GM18498 (cell line): ENCODE data around the gene ARMC6.
"Not testable (repeated sequence)": the region's sequence is repeated elsewhere in the genome, so short reads cannot be mapped to it uniquely, and the experiment has no call there.

Experiments
- ATAC-seq: cut with Tn5 transposase; IDR thresholded peaks from one replicate; pipeline ENCODE4 v1.9.1; 2021; ENCODE audit warnings: mild to moderate bottlenecking, moderate library complexity; ENCODE audit not compliant: unreplicated experiment

The ARMC6 gene

DNA sequence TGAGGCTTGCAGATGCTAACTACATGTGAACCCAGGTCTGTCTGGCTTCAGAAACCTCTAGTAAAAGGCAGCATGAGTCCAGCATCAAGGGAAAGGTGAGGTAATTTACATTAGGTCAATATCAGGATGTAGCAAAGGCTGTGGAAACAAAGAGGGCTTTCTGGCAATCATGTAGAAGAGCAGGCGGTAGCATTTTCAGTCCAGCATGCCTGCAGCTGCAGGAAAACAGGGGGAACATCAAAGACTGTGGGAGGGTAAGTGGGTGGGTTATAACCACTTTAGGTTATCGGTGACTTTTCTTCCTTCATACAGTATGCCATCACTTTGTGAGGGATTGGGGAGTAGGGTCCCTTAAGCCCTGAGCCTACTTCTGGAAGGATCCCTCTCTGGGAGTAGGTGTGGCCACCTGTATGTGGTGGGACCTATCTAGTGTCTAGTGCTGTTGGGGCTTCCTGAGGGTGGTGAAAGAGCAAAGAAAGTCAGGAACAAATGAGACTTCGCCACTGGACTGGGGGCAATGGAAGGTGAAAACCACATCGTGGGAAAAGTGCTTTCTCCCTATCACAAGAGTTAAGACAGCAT, 10.9 kb upstream of the ARMC6 start:
- no peak for ATAC-seq

DNA sequence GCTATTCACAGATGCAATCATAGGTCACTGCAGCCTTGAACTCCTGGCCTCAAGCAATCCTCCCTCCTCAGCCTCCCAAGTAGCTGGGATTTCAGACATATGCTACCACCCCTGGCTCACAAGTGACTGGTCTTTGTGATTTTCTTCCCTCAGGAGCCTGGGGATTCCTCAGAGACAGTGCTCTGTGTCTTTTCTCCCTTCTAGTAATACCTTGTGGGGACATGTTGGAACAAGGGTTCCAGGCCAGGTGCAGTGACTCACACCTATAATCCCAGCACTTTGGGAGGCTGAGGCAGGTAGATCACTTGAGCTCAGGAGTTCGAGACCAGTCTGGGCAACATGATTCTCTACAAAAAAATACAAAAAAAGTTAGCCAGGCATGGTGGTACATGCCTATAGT, 10.0 kb upstream of the ARMC6 start:
- not testable (repeated sequence) for ATAC-seq

DNA sequence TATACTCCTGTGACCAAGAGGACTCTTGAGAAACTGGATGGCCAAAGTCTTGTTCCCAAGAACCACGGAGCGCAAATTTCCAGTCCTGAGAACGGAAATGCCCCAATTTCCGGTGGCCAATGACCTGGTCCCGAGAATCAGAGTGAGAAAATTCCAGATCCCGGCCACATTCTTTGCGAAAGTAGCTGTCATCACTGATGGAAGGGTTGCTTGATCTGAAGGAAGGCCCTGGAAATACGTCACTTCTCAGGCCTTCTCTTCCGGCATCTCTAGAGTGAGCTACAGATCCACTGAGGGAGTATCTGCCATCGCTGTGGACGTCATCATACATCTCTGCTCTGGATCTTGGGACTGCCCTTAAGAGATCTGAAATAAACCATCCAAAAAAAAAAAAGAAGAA, 7.5 kb upstream of the ARMC6 start:
- ATAC-seq = no peak

DNA sequence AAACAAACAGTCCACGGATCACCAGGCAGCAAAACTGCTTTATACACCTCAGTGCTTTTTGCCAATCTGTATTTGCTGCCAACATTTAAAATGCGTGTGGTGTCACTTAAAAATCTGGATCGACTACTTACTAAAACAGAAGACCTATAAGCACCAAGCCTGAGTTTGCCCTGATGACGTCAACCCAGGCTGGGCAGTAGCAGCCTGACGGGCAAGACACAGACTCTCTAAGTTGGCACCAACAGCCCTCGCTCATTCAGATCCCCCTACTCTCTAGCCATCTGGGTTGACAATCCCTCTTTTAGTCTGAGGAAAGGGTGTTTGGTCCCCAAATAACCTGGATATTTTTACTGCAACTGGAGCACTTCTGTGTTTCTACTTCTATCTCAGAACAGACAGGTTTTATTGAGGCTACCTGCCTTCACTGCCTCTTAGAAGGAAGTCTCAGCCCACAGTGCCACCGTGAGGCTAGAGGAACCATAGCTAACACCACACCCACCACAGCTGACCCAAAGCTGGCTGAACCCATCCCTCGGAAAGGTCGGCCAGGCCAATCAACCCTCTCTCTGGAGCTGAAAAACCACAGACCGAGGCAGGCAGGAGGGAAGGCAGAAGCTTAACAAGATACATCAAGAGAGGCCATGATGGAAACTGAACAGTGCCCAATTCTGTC, 7.0 kb upstream of the ARMC6 start:
- no peak for ATAC-seq

DNA sequence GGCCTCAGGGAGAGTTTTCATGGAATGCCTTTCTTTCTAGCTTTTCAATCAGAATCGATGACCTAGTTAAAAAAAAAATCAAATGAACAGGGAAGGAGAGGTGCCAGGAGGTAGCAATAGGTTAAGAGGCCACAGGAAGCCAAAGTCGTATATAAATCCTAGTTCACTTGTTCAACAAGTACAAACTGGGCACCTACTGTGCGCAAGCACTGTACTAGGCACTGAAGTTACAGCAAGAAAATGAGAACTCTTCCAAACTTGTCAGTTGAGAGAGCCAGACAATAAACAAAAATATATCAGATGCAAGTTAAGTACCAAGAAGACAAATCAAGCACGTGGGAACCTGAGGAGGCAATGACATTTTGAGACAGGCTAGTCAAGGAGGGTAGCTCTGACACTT, 6.2 kb upstream of the ARMC6 start:
- ATAC-seq = no peak

DNA sequence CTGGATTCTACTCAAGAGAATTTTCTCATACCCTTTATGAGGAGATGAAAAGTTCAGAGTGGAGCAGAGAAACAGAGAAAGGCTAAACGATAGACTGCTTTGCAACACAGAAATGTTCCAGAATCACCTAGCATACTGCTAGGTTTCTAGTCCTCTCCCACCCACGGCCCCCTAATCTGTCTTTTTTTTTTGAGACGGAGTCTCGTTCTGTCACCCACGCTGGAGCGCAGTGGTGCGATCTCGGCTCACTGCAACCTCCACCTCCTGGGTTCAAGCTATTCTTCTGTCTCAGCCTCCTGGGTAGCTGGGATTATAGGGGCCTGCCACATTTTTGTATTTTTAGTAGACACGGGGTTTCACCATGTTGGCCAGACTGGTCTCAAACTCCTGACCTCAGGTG, 4.9 kb upstream of the ARMC6 start:
- no peak for ATAC-seq

DNA sequence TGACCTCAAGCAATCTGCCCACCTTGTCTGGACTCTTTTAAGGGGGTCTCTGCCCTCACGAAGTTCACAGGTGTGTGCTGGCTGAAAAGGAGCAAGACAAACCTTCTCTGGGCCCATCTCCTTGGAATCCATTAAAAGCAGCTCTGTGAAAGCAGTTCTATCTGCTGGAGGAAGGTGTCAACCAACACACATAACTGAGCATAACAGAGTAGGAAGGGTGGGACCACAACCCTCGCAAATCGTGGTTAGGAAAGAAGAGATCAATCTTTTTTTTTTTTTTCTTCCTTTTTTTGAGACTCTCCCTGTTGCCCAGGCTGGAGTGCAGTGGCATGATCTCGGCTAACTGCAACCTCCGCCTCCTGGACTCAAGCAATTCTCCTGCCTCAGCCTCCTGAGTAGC, 1.5 kb upstream of the ARMC6 start:
- no peak for ATAC-seq

DNA sequence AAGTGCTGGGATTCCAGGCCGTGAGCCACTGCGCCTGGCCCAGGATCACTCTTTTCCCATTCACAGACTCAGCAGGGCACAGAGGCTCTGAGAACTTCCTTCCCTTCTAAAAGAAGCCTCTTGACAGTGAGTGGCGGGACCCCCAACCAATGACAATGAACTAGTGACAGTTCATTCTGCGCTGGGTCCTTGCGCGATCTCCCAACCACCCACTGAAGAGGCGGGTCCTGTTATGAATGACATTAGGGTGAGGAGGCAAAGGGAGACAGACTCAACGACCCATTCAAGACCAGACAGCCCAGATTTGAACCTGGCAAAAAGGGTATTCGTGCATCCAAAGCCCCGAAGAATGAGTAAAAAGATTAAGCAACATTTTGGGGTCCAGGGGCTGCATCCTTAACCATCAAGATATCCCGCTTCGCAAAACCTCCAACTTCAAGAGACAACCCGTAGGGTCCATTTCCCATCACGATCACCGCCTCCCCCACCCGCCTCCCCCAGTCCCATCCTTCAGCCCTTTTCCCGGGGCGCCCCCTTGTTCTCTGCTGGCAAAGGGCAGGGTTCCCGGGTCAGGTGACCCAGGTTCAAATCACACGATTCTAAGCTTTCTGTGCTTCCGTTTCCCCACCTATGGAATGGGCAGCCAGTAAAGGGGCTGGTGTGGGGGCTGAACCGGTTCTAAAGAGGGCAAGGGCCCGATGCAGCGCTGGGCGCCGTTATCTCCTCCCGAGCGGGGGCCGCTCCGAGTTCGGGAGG, 805 bp upstream of the ARMC6 start:
- ATAC-seq = peak; percentile 36

DNA sequence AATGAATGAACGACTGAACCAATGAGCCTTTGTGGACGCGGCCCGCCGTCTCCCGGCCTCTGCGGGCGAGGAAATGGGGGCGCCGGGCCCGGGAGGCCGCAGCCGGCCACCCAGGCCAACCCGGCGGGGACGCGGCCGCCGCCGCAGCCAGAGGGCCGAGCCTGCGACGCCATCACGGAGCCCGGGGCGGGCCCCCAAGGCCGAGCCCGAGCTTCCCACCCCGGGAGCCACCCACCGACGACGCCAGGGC, 302 bp upstream of the ARMC6 start:
- no peak for ATAC-seq

DNA sequence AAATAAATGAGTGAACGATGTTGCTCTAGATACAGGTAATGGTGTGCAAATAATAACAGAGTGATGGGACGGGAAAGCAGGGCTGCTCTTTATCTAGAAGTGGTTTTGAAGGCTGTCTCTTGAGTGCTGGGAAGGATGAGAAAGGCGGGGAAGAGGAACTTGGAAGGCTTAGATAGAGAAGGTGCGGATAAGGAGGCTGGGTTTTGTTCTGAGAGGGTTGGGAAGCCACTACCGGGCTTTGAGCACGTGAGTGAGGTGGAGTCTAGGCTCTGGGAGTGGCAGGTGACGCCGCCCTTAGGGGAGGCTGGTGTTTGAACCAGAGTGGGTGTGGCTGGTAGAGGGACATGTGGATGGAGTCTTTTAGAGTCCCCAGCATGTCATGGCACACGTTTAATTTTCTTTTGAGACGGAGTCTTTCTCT, 811 bp downstream of the ARMC6 start:
- ATAC-seq = peak; percentile 41

DNA sequence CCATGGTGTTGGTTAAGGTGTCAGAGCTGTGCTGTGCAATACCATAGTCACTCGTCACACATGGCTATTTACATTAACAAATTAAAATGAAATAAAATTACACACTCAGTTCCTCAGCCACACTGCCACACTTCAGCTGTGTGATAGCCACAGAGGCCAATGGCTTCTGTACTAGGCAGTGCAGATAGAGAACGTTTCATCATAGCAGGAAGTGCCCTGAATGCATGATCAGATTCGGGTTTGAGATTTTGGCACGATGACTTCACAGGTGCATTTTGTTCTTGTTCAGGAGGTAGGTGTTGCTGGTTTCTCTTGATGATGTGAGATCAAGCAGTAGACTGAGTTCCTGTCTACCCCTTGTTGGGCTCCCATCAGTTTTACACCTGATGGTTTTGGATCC, 6.5 kb downstream of the ARMC6 start:
- ATAC-seq = no peak

DNA sequence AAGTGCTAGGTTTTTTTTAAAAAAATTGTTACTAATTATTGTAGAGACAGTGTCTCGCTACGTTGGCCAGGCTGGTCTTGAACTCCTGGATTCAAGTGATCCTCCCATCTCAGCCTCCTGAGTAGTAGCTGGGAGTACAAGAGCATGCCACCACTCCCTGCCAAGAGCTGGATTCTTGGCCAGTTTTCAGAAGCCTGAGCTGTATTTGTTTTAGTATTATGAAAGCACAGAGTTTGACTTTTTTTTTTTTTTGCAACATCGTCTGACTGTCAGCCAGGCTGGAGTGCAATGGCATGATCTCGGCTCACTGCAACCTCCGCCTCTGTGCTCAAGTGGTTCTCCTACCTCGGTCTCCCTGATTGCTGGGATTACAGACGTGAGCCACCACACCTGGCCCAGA, 7.0 kb downstream of the ARMC6 start:
- ATAC-seq = no peak

DNA sequence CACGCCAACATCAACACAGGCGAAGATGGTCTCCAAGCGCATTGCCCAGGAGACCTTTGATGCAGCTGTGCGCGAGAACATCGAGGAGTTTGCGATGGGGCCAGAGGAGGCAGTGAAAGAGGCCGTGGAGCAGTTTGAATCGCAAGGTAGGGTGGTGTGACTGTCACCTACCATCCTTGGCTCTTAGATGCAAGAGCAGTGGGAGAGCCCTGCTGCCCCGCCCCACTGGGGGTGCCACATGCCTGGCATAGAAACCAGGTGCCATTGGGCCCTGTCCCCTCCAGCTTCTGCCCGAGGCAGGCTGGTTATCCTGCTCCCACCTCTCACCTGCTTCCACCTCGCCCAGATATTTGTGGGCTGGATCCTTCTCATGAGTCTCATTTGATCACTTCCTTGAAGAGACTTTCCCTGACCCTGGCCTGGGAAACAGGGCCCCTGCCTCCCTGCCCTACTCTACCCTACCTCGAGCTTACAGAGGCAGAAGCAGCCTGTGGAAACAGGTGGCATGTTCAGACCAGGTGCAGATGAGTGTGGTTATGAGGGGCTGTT, 9.4 kb downstream of the ARMC6 start:
- ATAC-seq = no peak

DNA sequence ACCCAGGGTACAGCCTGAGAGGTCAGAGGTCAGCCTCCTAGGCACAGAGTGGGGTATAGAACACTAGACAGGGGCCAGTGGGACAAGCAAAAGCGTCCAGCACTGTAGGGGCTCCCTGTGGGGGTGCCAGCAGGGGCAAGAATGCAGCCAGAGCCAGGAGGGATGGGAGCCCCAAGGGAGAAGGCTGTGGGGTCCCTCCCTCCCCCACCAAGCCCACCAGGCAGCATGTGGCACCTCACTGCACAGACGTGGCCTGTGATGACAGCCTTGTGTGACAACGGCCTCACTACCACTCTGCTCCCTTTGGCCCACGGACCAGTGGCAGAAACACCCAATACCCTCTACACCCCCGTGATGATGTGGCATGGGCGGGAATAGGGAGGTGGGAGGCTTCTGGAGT, 10.1 kb downstream of the ARMC6 start:
- ATAC-seq = no peak

DNA sequence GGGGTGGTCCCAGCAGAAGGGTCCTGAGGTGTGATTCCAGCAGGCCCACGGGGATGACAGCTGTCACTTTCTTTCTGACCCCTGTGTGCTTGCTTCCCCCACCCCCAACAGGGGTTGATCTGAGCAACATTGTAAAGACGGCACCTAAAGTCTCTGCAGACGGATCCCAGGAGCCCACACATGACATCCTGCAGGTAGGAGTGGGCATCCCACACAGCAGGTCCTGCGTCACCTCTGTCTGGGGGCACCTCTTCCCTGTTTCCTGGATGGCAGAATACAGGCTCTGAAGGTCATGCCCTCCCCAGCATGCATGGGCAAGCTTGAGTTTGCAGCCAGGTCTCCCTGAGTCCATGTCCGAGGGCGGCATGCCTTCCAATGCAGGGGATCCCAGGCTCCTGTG, 10.5 kb downstream of the ARMC6 start:
- ATAC-seq = no peak

DNA sequence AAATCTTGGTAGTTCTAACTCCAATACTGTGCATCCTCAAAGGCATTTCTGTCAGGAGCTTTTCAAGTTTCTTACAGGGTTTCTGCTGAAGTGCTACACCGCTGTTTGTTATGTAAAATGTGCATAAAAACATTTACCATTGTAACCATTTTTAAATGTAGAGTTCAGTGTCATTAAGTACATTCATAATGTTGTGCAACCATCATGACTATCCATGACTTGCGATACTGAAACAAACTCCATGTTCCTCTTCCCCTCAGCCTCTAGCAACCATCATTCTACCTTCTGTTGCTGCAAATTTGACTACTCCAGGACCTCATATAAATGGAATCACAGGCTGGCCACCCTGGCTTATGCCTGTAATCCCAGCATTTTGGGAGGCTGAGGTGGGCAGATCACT, 16.0 kb downstream of the ARMC6 start:
- ATAC-seq = no peak

DNA sequence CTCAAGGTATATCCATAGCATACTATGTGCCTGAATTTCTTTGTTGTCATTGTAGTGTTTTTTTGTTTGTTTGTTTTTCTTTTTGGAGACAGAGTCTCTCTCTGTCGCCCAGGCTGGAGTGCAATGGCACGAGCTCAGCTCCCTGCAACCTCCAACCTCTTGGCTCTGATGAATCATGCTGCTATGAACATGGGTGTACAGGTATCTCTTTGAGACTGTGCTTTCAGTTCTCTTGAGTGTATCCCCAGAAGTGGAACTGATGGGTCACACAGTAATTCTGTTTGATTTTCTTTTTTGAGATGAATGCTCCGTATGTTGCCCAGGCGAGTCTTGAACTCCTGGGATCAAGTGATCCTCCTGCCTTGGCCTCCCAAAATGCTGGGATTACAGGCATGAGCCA, 16.7 kb downstream of the ARMC6 start:
- no peak for ATAC-seq

DNA sequence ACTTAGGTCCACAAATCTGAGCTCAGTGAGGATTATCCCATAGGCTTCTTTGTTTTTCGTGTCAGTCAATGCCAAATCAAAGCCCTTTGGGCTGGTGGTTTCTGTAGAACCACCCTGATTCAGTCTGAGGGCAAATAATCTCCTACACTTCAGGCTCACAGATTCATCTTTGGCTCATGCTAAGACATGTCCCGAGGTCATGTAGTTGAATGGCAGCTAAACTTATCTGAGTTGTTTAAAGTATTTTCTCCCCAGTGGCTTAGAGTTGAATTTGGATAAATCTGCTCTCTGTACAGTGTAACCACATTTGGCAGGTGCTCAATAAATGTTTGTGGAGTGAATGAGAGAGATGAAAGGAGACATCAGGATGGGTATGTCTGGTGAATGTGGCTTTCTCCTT, 17.3 kb downstream of the ARMC6 start:
- ATAC-seq = no peak

DNA sequence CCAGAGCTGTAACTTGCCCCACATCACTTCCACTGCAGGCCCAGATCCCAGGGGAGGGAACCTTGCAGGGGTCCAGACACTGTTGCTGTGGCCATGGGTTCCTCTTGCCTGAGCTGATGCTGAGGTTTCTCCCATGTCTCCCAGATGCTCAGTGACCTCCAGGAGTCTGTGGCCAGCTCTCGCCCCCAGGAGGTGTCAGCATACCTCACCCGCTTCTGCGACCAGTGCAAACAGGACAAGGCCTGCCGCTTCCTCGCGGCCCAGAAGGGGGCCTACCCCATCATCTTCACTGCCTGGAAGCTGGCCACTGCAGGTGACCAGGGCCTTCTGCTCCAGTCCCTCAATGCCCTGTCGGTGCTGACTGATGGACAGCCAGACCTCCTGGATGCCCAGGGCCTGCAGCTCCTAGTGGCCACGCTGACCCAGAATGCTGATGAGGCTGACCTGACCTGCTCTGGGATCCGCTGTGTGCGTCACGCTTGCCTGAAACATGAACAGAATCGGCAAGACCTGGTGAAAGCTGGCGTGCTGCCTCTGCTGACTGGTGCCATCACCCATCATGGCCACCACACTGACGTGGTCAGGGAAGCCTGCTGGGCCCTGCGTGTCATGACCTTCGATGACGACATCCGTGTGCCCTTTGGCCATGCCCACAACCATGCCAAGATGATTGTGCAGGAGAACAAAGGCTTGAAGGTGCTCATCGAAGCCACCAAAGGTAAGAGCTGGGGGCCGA, 18.2 kb downstream of the ARMC6 start:
- ATAC-seq = no peak

DNA sequence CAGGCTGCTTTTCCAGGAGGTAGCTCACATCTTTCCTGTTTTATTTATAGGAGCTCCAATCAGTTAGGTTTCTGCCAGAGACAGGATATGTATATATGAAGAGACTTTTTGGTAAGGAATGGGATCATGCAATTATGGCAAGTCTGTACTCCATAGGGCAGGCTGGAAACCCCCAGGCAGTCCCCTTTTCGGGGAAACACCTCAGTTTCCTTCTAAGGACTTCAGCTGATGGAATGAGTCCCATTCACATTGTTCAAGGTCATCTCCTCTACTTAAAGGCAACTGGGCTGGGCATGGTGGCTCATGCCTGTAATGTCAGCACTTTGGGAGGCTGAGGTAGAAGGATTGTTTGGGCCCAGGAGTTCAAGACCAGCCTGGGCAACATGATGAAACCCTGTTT, 19.5 kb downstream of the ARMC6 start:
- ATAC-seq = no peak

DNA sequence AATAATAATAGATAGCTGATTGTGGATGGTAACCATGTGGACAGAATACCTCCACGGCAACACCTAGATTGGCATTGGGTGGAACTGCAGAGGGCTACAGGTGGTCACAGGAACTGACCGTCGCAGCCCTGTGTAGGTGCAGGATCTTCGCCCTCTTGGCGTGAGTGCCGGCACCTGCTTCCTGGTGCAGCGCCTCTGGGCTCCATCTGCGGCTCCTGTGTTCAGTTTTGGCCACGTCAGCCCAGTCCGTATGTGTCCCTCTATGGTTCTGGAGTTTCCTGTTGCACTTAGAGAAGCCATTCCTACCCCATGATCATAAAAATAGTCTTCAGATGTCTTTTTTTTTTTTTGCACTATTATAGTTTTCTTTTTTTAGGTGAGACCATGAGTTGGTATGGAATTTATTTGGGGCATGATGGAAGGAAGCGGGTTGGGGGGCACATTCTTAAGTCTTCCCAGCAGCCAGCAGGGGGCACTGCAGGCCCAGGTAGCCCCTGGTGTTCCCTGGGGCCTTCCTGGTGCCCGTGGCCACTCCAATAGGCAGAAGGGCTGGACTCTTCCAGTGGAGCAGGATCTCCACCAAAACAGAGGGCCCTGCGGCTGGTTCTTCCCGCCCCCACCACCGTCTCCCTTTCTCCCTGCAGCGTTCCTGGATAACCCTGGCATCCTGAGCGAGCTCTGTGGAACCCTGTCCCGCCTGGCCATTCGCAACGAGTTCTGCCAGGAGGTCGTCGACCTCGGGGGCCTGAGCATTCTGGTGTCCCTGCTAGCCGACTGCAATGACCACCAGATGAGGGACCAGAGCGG, 20.3 kb downstream of the ARMC6 start:
- ATAC-seq = no peak
